Lower leg skin (tissue), 3 donors: Measurements from ENCODE around the gene NAXD.

Experiments
- POLR2A ChIP-seq, 2 donors: fragments of 450-650 bp; IDR thresholded peaks; one replicate each; pipeline ENCODE4 v1.6.1; 2016 to 2017; ENCODE audit warnings: antibody characterized with exemption in 2 of 2, mild to moderate bottlenecking in 1 of 2, moderate library complexity in 1 of 2
- TF ChIP-seq, protein P1 (sequence below), 3 donors: fragments of 450-650 bp; IDR thresholded peaks; one replicate each; pipeline ENCODE4 v1.5.1; 2016; ENCODE audit warnings: antibody characterized with exemption in 3 of 3, mild to moderate bottlenecking in 3 of 3, moderate library complexity in 2 of 3

DNA sequence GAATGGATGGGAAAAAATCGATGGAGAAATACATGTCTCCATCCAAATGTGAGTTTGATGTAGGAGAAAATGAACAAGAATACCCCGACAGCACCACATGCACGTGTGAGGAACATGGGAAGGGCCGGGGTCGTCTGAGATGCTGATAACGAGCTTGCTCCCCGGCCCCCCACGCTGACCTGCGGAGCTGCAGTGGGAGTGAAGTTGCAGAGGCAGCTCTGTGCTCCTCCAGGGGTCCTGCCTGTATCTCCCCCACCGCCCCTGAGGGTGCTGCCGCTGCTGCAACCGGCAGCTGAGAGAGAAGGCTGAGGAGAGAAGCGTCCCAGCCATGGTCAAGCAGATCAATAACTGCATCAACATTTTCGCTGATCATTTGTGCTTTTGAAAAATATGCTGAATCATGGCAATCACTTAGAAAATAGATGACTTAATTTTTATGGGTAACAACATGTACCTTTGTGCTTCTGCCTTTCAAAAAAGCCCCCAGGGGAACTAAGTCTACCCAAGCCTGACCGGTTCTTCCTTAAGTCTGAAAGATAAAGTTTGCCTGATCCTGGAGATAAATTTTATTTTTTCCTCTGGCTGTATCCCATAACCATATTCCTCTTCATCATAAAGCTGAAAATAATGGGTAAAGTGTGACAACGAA, 18.2 kb upstream of the NAXD start:
- TF ChIP-seq, protein P1, sequence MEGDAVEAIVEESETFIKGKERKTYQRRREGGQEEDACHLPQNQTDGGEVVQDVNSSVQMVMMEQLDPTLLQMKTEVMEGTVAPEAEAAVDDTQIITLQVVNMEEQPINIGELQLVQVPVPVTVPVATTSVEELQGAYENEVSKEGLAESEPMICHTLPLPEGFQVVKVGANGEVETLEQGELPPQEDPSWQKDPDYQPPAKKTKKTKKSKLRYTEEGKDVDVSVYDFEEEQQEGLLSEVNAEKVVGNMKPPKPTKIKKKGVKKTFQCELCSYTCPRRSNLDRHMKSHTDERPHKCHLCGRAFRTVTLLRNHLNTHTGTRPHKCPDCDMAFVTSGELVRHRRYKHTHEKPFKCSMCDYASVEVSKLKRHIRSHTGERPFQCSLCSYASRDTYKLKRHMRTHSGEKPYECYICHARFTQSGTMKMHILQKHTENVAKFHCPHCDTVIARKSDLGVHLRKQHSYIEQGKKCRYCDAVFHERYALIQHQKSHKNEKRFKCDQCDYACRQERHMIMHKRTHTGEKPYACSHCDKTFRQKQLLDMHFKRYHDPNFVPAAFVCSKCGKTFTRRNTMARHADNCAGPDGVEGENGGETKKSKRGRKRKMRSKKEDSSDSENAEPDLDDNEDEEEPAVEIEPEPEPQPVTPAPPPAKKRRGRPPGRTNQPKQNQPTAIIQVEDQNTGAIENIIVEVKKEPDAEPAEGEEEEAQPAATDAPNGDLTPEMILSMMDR (IDR thresholded peaks at IDR 0.05) = no peak
- no peak for TF ChIP-seq POLR2A (IDR thresholded peaks at IDR 0.05)
